Stimulated activated naive B cell treated with anti-CD40 and anti-IgM and Interleukin-4, amounts not matched to agents 10 μg/mL and 1 μg/mL and 100 μg/mL, for 72 hours (primary cell): ENCODE results near the gene DYRK1A.
"Not testable (repeated sequence)": the region's sequence is repeated elsewhere in the genome, so short reads cannot be mapped to it uniquely, and the experiment has no call there.

Experiments used
- ATAC-seq, 2 donors: fragments of 150-1000 bp; cut with Tn5 transposase; replicated peaks; 2 replicates each; pipeline ENCODE4 v1.10.0; 2021; ENCODE audit warnings: moderate library complexity in 1 of 2
- DNase-seq: peaks from one replicate; pipeline ENCODE4 v3.0.0; 2021
- H3K27ac Mint-ChIP-seq: one replicate; pipeline ENCODE4 v1.8.0; 2022; ENCODE audit warnings: mild to moderate bottlenecking, mixed read lengths
- H3K27me3 Mint-ChIP-seq, 2 donors: one replicate each; pipeline ENCODE4 v1.8.0; 2022; ENCODE audit warnings: mixed read lengths in 2 of 2
- H3K36me3 Mint-ChIP-seq, 2 donors: one replicate each; pipeline ENCODE4 v1.8.0; 2022; ENCODE audit warnings: mixed read lengths in 2 of 2, mild to moderate bottlenecking in 1 of 2
- H3K4me1 Mint-ChIP-seq, 2 donors: one replicate each; pipeline ENCODE4 v1.8.0; 2022; ENCODE audit warnings: mixed read lengths in 2 of 2, mild to moderate bottlenecking in 1 of 2
- H3K4me3 Mint-ChIP-seq, 2 donors: one replicate each; pipeline ENCODE4 v1.8.0; 2022; ENCODE audit warnings: mild to moderate bottlenecking in 2 of 2, mixed read lengths in 2 of 2, moderate library complexity in 1 of 2
- H3K9me3 Mint-ChIP-seq, 2 donors: one replicate each; pipeline ENCODE4 v1.8.0; 2022; ENCODE audit warnings: mixed read lengths in 2 of 2, mild to moderate bottlenecking in 1 of 2

DYRK1A gene

DNA sequence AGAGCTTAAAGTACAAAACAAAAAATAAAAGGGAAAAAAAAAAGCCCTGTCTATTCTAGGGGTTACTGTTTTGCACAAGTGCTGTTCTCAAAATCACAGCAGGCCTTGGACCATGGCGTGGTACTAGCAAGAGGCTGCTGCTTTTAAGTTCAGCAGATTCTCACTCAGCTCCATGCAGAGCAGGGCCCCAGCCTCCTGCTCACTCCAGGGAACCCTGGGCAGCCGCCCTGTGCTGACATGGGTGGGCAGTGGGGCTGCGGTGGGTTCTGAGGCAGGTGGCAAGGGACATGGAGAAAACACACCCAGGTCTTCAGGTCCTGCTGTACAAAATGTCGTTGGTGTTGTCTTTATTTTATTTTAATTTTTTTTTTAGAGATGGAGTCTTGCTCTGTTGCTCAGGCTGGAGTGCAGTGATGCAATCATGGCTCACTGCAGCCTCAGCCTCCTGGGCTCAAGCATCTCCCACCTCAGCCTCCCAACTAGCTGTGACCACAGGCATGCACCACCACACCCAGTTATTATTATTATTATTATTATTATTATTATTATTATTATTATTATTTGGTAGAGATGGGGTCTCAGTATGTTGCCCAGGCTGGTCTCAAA, 170.9 kb downstream of the DYRK1A start:
- H3K27me3 Mint-ChIP-seq: peaks cover 48 to 54% of the 10 kb centered on the region in 2 donors

DNA sequence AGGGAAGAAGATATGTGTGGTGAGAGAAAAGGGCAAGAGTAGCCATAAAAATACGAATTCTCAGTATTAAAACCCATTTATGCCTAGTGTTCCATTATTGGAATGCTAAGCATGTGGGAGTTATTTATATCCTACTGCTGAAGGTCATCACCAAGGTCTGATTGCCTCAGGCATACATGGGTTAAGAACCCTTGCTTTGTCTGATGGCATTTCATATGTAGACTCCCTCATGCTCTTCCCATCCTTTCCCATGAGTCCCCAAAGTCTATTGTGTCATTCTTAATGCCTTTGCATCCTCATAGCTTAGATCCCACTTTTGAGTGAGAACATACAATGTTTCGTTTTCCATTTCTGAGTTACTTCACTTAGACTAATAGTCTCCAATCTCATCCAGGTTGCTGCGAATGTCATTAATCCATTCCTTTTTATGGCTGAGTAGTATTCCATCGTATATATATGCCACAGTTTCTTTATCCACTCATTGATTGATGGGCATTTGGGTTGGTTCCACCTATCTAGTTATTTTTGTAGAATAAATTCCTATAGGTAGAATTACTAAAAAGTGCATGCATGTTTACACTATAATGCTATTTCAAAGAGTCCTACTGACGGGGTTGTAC, 172.5 kb downstream of the DYRK1A start:
- Mint-ChIP-seq H3K9me3 (peaks cover 21 to 22% of the 10 kb centered on the region in 2 donors), H3K27me3 (peaks cover 37 to 41% of the 10 kb centered on the region in 2 donors), H3K27ac (no peak overlapping the region), H3K36me3 (peaks cover 8 to 9% of the 10 kb centered on the region in 2 donors), H3K4me1 (peaks cover 0 to 2% of the 10 kb centered on the region in 2 donors), H3K4me3 (no peak overlapping the region)
- ATAC-seq (no peak), DNase-seq (no peak)

More for the DNA sequence above, 170.9 kb downstream of the DYRK1A start:
- Mint-ChIP-seq H3K9me3 (peaks cover 18 to 20% of the 10 kb centered on the region in 2 donors), H3K36me3 (peaks cover 6 to 8% of the 10 kb centered on the region in 2 donors), H3K4me1 (peaks cover 5 to 13% of the 10 kb centered on the region in 2 donors), H3K27ac (no peak overlapping the region), H3K4me3 (no peak overlapping the region)
- no peak for ATAC-seq
- no peak for DNase-seq

DNA sequence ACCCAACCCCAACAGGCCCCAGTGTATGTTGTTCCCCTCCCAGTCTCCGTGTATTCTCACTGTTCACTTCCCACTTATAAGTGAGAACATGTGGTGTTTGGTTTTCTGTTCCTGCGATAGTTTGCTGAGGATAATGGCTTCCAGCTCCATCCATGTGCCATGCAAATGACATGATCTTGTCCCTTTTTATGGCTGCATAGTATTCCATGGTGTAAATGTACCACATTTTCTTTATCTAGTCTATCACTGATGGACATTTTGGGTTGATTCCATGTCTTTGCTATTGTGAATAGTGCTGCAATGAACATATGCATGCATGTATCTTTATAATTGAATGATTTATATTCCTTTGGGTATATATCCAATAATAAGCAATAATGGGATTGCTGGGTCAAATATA, 174.6 kb downstream of the DYRK1A start:
- H3K4me3 Mint-ChIP-seq, H3K36me3 Mint-ChIP-seq, DNase-seq, H3K4me1 Mint-ChIP-seq, H3K27ac Mint-ChIP-seq, ATAC-seq: not testable (repeated sequence)
- H3K27me3 Mint-ChIP-seq: peaks cover 28 to 37% of the 10 kb centered on the region in 2 donors
- peaks cover 20 to 23% of the 10 kb centered on the region in 2 donors for H3K9me3 Mint-ChIP-seq

DNA sequence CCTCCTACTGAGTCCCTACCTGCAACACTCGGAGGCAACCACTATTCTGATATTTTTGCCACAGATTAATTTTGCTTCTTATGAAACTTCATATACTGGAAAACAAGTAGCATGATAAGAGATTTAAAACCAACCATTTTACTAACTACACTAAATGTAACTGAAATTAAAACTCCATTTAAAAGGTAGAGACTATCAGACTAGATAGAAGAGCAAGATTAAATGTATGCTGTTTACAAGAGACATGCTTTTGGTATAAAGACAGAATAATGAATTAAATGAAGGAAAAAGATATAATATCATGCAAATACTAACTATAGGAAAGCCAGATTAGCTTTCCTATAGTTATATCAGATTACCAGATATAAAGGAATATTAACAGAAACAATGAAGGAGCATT, 175.9 kb downstream of the DYRK1A start:
- peaks cover 9 to 15% of the 10 kb centered on the region in 2 donors for H3K4me1 Mint-ChIP-seq
- H3K4me3 Mint-ChIP-seq: no peak overlapping the region
- H3K36me3 Mint-ChIP-seq: peaks cover 0 to 6% of the 10 kb centered on the region in 2 donors
- no peak overlapping the region for H3K27ac Mint-ChIP-seq
- peaks cover 10 to 14% of the 10 kb centered on the region in 2 donors for H3K9me3 Mint-ChIP-seq
- H3K27me3 Mint-ChIP-seq: peaks cover 30 to 38% of the 10 kb centered on the region in 2 donors
- ATAC-seq: no peak
- DNase-seq: no peak

DNA sequence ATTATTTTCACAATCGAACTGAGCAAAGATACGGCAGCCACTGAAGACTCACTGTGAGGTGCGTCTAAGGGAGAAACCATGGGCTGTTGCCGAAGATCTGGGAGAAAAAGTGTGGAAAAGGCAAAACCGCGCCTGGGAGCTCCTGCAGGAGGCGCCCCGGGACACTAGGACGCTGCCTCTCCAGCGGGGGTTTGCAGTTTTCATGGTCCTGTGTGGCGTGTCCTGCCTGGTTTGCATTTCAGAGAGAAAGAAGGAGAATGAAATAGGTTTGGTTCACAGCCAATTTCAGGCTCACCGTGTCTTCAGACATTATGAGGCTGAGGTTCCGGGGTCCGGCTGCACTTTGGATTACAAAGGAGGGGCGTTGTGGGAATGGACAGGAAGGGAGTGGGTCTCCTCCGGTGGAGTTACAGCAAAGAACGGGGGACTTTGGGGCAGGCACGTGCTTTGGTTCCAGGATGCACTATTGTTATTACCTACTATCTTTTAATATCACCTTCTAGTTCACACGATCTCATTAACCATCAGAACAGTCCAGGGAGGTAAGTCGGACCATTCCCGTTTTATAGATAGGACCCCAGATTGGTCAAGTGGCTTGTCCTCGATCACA, 179.8 kb downstream of the DYRK1A start:
- no peak overlapping the region for H3K27ac Mint-ChIP-seq

DNA sequence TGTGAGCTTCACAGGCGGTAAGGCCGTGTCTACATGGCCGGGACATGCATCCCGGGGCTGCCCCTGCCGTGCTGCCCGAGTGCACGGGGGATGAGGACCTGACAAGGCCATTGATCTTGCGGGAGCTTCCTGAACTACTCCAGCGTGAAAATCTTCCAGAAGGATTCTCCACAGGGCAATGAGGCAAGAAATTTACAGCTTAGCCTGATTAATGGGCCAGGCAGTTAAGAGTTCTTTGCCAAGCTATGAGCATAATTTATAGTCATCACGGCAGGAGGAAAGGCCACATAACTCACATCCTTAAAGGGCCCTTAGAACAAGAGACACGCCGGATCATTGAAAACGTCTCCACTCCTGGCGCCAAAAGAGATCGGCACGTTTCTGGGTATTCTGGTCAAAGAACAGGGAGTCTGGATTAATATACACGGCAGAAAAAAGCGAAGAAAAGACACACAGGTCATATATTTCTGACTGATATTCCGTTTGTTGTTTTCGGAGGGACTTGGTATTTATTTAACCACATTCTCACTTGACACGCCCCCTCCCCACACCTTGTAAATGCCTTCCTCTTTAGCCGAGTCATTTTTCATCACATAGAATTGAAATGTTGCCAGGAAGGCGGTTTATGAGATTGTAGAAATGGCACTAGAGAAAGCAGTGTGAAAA, 180.5 kb downstream of the DYRK1A start:
- Mint-ChIP-seq H3K27ac (no peak overlapping the region), H3K4me3 (peak overlapping the region in 1 of 2 donors; percentile 31), H3K9me3 (peaks cover 5 to 8% of the 10 kb centered on the region in 2 donors), H3K4me1 (peaks cover 9 to 16% of the 10 kb centered on the region in 2 donors), H3K36me3 (peaks cover 0 to 6% of the 10 kb centered on the region in 2 donors), H3K27me3 (peaks cover 42 to 46% of the 10 kb centered on the region in 2 donors)
- DNase-seq (no peak), ATAC-seq (peak; percentile 38 to 53)

More for the DNA sequence above, 179.8 kb downstream of the DYRK1A start:
- H3K36me3 Mint-ChIP-seq: peaks cover 0 to 6% of the 10 kb centered on the region in 2 donors
- no peak for ATAC-seq
- H3K4me1 Mint-ChIP-seq: peaks cover 9 to 16% of the 10 kb centered on the region in 2 donors
- H3K4me3 Mint-ChIP-seq: no peak overlapping the region
- peaks cover 42 to 46% of the 10 kb centered on the region in 2 donors for H3K27me3 Mint-ChIP-seq
- peaks cover 7 to 9% of the 10 kb centered on the region in 2 donors for H3K9me3 Mint-ChIP-seq
- DNase-seq: no peak

DNA sequence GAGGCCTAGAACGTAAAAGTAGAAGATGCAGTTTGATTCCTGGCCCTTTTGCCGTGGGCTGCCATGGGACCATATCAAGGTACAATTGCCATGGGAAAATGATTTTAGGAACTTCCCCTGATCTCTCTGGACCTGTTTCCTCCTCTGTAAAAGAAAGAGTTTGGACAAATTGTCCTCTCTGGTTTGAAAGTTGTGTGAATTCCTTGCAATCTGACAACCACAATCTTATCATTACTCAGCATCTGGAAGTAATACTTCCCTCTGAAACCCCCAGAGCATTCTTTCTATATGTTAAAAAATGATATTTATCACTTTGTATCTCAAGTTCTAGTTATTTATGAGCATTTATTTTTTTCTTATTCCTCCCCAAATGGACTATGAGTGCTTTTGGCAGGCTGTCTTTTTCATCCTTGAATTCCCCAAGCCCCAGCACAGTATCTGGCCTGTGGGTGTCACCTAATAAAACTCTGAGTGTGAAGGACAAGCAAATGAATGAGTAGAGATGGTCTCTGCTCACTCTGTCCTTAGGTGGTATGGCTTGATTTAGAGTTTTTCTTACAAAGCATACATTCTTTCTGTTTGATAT, 181.1 kb downstream of the DYRK1A start:
- ATAC-seq: no peak
- H3K9me3 Mint-ChIP-seq: peaks cover 0 to 4% of the 10 kb centered on the region in 2 donors
- no peak for DNase-seq
- H3K4me3 Mint-ChIP-seq: no peak overlapping the region
- H3K4me1 Mint-ChIP-seq: peaks cover 9 to 16% of the 10 kb centered on the region in 2 donors
- peaks cover 46 to 47% of the 10 kb centered on the region in 2 donors for H3K27me3 Mint-ChIP-seq
- peaks cover 0 to 2% of the 10 kb centered on the region in 2 donors for H3K36me3 Mint-ChIP-seq
- H3K27ac Mint-ChIP-seq: no peak overlapping the region

DNA sequence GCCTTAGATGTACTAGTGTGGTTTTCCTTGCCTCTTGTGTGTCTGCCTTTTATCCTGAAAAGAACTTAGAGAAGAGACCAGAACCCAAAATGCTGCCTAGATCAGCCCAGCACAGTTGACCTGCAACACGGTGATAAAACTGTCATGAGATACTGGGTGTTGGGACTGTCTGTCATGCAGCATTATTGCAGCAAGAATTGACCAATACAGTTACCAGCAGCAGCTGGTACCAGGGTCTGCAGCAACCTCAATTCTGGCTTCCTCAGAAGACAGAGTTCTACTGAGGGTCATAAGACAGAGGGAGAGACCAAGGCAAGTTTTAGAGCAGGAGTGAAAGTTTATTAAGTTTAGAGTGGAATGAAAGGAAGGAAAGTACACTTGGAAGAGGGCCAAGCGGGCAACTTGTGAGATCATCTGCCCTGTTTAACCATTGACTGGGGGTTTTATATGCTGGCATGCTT, 182.0 kb downstream of the DYRK1A start:
- H3K4me1 Mint-ChIP-seq: peaks cover 9 to 16% of the 10 kb centered on the region in 2 donors
- peaks cover 0 to 1% of the 10 kb centered on the region in 2 donors for H3K9me3 Mint-ChIP-seq
- H3K4me3 Mint-ChIP-seq: no peak overlapping the region
- no peak for ATAC-seq
- H3K27me3 Mint-ChIP-seq: peaks cover 46 to 51% of the 10 kb centered on the region in 2 donors
- no peaks in the 10 kb centered on the region for H3K36me3 Mint-ChIP-seq
- H3K27ac Mint-ChIP-seq: no peak overlapping the region
- no peak for DNase-seq

DNA sequence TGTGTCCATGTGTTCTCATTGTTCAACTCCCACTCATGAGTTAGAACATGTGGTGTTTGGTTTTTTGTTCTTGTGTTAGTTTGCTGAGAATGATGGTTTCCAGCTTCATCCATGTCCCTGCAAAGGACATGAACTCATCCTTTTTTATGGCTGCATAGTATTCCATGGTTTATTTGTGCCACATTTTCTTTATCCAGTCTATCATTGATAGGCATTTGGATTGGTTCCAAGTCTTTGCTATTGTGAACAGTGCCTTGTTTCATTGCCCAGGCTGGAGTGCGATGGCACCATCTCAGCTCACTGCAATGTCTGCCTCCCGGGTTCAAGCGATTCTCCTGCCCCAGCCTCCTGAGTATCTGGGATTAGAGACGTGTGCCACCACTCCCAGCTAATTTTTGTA, 183.2 kb downstream of the DYRK1A start:
- H3K27me3 Mint-ChIP-seq: peaks cover 51 to 55% of the 10 kb centered on the region in 2 donors
- not testable (repeated sequence) for ATAC-seq

DNA sequence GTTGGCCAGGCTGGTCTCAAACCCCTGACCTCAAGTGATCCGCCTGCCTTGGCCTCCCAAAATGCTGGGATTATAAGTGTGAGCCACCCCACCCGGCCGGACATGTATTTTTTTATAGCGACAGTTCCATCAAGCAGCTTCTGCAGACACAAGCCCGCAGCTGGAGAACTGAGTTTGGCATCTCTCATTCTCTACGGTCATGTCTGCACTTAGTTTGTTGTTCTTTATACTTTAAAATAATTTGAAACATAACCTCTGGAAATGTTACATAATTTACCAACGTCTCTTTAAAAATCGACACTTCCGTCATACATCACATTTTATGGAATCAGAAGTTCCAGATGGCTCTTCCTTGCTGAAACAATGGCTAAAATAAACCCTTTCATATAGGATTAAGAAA, 183.6 kb downstream of the DYRK1A start:
- Mint-ChIP-seq H3K9me3 (peaks cover 0 to 1% of the 10 kb centered on the region in 2 donors), H3K36me3 (no peaks in the 10 kb centered on the region), H3K4me3 (no peak overlapping the region), H3K27ac (no peak overlapping the region), H3K27me3 (peaks cover 52 to 57% of the 10 kb centered on the region in 2 donors), H3K4me1 (peaks cover 9 to 16% of the 10 kb centered on the region in 2 donors)
- ATAC-seq: no peak
- DNase-seq: no peak

More for the DNA sequence above, 183.2 kb downstream of the DYRK1A start:
- DNase-seq, H3K4me3 Mint-ChIP-seq, H3K27ac Mint-ChIP-seq, H3K36me3 Mint-ChIP-seq, H3K9me3 Mint-ChIP-seq: not testable (repeated sequence)
- peaks cover 9 to 16% of the 10 kb centered on the region in 2 donors for H3K4me1 Mint-ChIP-seq

DNA sequence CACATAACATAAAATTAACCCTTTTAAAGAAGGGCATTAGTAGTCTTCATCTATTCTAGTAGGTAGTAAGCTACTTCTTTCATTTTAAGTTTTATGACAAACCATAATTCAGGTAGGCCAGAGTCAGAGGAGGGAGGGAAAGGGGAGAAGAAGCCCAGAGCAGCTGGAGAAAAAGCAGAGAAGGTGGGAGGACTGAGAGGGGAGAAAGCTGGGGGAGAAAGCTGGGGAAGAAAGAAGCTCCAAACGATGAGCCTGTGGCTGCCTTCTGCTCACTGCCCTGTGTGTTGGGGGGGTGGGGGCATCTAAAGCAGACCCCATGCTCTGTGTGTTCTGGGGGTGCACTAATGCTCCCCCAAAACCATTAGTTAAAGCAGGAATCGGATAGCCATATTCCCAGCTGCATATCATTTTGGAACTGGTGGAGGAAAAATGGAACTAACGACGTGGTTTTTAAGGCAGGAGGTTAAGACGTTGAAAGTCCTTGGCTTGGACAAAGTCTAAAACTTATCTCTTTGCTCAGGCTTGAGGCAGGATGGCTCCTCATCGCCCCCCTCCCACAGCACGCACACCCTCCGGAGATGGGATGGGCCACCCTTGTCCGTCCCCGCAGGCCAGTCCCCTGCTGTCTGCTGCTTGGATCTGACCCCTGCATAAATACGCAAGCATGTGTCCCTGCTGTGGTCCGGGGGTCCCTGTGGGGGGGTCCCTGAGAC, 184.2 kb downstream of the DYRK1A start:
- no peak for ATAC-seq
- peaks cover 52% of the 10 kb centered on the region in 2 donors for H3K27me3 Mint-ChIP-seq

DNA sequence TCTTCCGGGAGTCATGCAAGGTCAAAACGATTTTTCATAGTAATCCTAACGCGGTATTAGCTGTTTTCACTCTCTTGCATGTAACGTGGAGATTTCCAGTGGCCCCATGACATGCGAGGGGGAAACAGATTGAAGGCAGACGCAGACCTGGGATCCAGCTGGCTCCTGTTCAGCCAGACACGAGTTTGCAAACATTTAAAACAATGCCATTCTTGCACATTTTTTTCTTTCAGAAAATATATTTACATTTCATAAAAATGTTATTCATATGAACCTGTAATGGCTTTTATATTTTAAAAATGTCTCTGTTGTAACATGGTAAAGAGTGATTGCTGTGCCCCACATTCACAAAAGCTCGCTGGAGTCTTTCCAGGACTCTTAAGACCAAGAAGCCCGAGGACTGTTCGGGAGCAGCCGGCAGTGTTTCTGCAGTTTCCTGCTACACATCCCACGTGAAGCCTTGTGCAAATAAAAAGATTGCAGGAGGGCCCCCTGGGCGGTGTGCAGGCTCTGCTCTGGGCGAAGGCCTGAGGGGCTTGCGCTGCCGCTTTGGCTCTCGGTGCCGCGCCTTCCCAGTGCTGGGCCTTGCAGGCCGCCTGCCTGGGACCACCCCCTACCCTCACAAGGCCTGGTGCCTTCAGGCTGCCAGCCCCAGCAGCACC, 184.9 kb downstream of the DYRK1A start:
- DNase-seq: no peak
- H3K36me3 Mint-ChIP-seq: no peaks in the 10 kb centered on the region
- peaks cover 11% of the 10 kb centered on the region in 2 donors for H3K4me1 Mint-ChIP-seq
- H3K4me3 Mint-ChIP-seq: no peak overlapping the region
- ATAC-seq: no peak
- H3K27me3 Mint-ChIP-seq: peaks cover 45 to 50% of the 10 kb centered on the region in 2 donors
- H3K9me3 Mint-ChIP-seq: no peaks in the 10 kb centered on the region
- H3K27ac Mint-ChIP-seq: no peak overlapping the region

More for the DNA sequence above, 184.2 kb downstream of the DYRK1A start:
- H3K4me1 Mint-ChIP-seq: peaks cover 9 to 16% of the 10 kb centered on the region in 2 donors
- H3K4me3 Mint-ChIP-seq: no peak overlapping the region
- H3K36me3 Mint-ChIP-seq: no peaks in the 10 kb centered on the region
- DNase-seq: no peak
- H3K9me3 Mint-ChIP-seq: peaks cover 0 to under 1% of the 10 kb centered on the region in 2 donors
- H3K27ac Mint-ChIP-seq: no peak overlapping the region

DNA sequence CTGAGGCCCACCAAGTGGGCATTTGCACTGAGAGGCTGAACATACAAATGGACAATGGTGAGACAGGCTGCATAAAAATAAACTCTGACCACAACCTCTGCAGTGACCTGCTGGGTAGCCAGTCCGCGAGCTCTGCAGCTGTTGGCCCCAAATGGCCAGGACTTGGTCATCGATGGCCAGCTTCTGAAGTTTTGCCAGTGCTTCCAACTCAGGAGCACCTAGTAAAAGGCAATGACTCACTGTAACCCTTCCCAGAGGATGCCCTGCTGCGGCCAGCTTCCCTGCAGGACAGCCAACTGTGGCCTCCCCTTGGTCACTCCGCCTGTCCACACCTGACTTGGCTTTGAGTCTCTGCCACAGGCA, 185.4 kb downstream of the DYRK1A start:
- DNase-seq (no peak), ATAC-seq (no peak)
- H3K4me3 Mint-ChIP-seq: no peak overlapping the region
- H3K9me3 Mint-ChIP-seq: no peaks in the 10 kb centered on the region
- H3K36me3 Mint-ChIP-seq: no peaks in the 10 kb centered on the region
- H3K4me1 Mint-ChIP-seq: peaks cover 8% of the 10 kb centered on the region in 2 donors
- peaks cover 40 to 44% of the 10 kb centered on the region in 2 donors for H3K27me3 Mint-ChIP-seq
- no peak overlapping the region for H3K27ac Mint-ChIP-seq
